ENCODE results near the gene C1QTNF1. TPM values are rescaled to one million over a fixed set of nuclear protein-coding genes. Genes with fewer than 3 reads are reported as not detected.

Gene C1QTNF1
- total and polyA plus RNA-seq, 2 experiments from 2014 or later, result 9.5 to 13.3 TPM

DNA sequence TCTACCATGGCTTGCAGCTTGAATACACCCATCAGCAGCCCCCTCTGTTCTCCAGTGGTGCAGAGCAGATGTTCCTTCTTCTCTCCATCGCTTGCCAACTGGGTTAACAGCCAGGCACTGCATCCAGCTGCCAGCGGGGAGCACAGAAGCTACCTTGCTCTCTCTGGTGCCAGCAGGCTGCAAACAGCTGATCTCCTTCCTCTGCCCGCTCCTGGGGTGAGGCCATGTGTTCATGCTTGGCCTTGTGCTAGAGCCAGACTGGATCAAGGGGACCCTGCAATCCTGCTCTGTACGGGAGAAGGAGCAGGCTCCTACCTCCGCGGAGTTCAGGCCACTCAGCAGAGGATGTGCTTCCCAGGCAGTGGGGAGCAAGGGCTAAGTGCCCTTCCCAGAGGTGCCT is 26.6 kb downstream of the C1QTNF1 start:
- Histone ChIP-seq H3K9me3 (ENCODE audit: low read depth) (no peaks in the 10 kb centered on the region), H3K27ac (no peak overlapping the region), H3K36me3 (replicated peaks; ENCODE audit: insufficient read depth, low read depth) (no peaks in the 10 kb centered on the region), H3K4me3 (no peak overlapping the region), H3K79me2 (no peaks in the 10 kb centered on the region), H4K20me1 (ENCODE audit: insufficient read depth, poor library complexity, severe bottlenecking) (no peaks in the 10 kb centered on the region), H3K4me1 (ENCODE audit: insufficient read depth) (peaks cover 7% of the 10 kb centered on the region), H3K27me3 (no peaks in the 10 kb centered on the region), H3K4me2 (no peak overlapping the region), H3K9me2 (replicated peaks; ENCODE audit: insufficient read depth) (no peaks in the 10 kb centered on the region), H2AFZ (no peak overlapping the region)
- no peak for DNase-seq (ENCODE audit: low spot score)
- 89% methylated on average over 6 of the region's 6 CpGs for WGBS (ENCODE audit: low lambda C conversion rate, missing lambda C conversion rate)
- TF ChIP-seq, protein P1, sequence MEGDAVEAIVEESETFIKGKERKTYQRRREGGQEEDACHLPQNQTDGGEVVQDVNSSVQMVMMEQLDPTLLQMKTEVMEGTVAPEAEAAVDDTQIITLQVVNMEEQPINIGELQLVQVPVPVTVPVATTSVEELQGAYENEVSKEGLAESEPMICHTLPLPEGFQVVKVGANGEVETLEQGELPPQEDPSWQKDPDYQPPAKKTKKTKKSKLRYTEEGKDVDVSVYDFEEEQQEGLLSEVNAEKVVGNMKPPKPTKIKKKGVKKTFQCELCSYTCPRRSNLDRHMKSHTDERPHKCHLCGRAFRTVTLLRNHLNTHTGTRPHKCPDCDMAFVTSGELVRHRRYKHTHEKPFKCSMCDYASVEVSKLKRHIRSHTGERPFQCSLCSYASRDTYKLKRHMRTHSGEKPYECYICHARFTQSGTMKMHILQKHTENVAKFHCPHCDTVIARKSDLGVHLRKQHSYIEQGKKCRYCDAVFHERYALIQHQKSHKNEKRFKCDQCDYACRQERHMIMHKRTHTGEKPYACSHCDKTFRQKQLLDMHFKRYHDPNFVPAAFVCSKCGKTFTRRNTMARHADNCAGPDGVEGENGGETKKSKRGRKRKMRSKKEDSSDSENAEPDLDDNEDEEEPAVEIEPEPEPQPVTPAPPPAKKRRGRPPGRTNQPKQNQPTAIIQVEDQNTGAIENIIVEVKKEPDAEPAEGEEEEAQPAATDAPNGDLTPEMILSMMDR (IDR thresholded peaks at IDR 0.05; ENCODE audit: poor library complexity), result no peak
- TF ChIP-seq EZH2 (IDR thresholded peaks at IDR 0.05; ENCODE audit: borderline replicate concordance) (no peak), EZH2phosphoT487 (IDR thresholded peaks at IDR 0.05; ENCODE audit: low read depth, severe bottlenecking, unreplicated experiment) (no peak)

DNA sequence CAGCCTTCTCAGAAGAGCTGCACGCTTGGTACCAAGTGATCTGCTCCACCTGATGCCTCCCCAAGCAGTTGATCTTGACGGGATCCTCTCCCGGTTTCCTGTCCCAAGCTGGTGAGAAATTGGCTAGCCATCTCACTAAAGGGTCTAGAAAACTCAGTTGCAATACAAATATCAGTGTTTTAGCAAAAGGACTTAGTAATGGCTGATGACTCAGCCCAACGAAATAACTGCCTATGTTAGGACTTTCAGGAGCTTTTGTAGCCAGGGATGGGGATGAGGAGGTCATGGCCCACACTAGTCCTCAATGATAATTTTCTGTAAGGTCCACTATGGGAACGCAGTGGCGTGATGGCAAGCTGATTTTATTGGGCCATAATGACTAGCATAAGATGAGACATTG is 27.3 kb downstream of the C1QTNF1 start:
- 82% methylated on average over 6 of the region's 6 CpGs for WGBS (ENCODE audit: low lambda C conversion rate, missing lambda C conversion rate)
- no peak overlapping the region for H3K4me3 ChIP-seq
- no peaks in the 10 kb centered on the region for H4K20me1 ChIP-seq (ENCODE audit: insufficient read depth, poor library complexity, severe bottlenecking)
- no peak for DNase-seq (ENCODE audit: low spot score)
- TF ChIP-seq, protein P1 (IDR thresholded peaks at IDR 0.05; ENCODE audit: poor library complexity), result no peak
- no peaks in the 10 kb centered on the region for H3K9me3 ChIP-seq (ENCODE audit: low read depth)
- no peaks in the 10 kb centered on the region for H3K36me3 ChIP-seq (replicated peaks; ENCODE audit: insufficient read depth, low read depth)
- no peak overlapping the region for H3K27ac ChIP-seq
- H3K79me2 ChIP-seq, result no peaks in the 10 kb centered on the region
- no peaks in the 10 kb centered on the region for H3K9me2 ChIP-seq (replicated peaks; ENCODE audit: insufficient read depth)
- no peak overlapping the region for H3K4me2 ChIP-seq
- no peaks in the 10 kb centered on the region for H3K27me3 ChIP-seq
- H3K4me1 ChIP-seq (ENCODE audit: insufficient read depth), result peaks cover 3% of the 10 kb centered on the region
- H2AFZ ChIP-seq, result no peak overlapping the region

DNA sequence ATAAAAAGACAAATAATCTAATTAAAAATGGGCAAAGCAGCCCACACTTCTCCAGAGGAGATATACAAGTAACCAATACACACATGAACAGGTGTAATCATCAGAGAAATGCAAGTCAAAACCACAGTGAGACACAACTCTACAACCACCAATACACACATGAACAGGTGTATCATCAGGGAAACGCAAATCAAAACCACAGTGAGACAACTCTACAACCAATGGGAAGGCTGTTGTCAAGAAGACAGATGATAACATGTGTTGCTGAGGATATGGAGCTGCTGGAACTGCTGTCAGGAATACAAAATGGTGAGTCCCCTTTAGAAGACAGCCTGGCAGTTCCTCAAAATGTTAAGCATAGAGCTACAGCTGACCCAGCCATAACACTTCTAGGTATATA is 28.2 kb downstream of the C1QTNF1 start:
- no peaks in the 10 kb centered on the region for H3K9me3 ChIP-seq (ENCODE audit: low read depth)
- H3K27me3 ChIP-seq, result no peaks in the 10 kb centered on the region
- H3K27ac ChIP-seq, result no peak overlapping the region
- 88% methylated on average over 1 of the region's 1 CpG for WGBS (ENCODE audit: low lambda C conversion rate, missing lambda C conversion rate)
- H3K4me3 ChIP-seq, result no peak overlapping the region
- H3K36me3 ChIP-seq (replicated peaks; ENCODE audit: insufficient read depth, low read depth), result no peaks in the 10 kb centered on the region
- TF ChIP-seq, protein P1 (IDR thresholded peaks at IDR 0.05; ENCODE audit: poor library complexity), result no peak
- no peak for TF ChIP-seq EZH2 (IDR thresholded peaks at IDR 0.05; ENCODE audit: borderline replicate concordance)
- TF ChIP-seq EZH2phosphoT487 (IDR thresholded peaks at IDR 0.05; ENCODE audit: low read depth, severe bottlenecking, unreplicated experiment), result no peak
- H3K4me2 ChIP-seq, result no peak overlapping the region
- H3K9me2 ChIP-seq (replicated peaks; ENCODE audit: insufficient read depth), result no peaks in the 10 kb centered on the region
- H4K20me1 ChIP-seq (ENCODE audit: insufficient read depth, poor library complexity, severe bottlenecking), result no peaks in the 10 kb centered on the region
- no peak overlapping the region for H2AFZ ChIP-seq
- DNase-seq (ENCODE audit: low spot score), result no peak
- H3K4me1 ChIP-seq (ENCODE audit: insufficient read depth), result no peaks in the 10 kb centered on the region
- H3K79me2 ChIP-seq, result no peaks in the 10 kb centered on the region

Data from hepatocyte (in vitro differentiated cells).